ENCODE measurements around the gene BTBD7.

DNA sequence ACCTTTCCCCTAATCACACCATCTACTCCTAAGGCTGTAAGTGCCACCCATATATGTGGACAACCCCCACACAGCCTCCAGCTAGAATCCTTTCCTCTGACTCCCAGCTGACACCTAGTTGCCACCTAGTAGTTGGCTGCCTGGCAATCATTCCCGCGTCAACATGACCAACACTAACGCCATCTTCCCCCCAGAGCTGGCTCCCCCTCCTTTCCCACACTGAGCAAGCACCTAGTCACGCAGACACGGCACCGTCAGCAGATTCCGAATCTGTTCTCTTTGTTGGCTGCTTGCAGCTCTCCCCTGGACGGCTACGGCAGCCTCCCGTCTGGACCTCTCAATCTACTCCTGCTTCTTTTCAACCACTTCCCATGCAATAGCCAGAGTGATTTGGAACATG lies 98.0 kb downstream of the BTBD7 start:
- TF ChIP-seq POLR2A (IDR thresholded peaks at IDR 0.05; ENCODE audit: low read length): no peak
- no peak for TF ChIP-seq GATA1 (IDR thresholded peaks at IDR 0.05; ENCODE audit: low read depth, low read length)

Measured in erythroblast (primary cell).